Smooth muscle cell (in vitro differentiated cells): ENCODE measurements around the gene KIF25. TPM values are rescaled to one million over a fixed set of nuclear protein-coding genes. Genes with fewer than 3 reads are reported as not detected.

Source experiments
- DNase-seq: peaks from one replicate; lab custom pipeline; 2025; ENCODE audit not compliant: unreplicated experiment; lab: John Stamatoyannopoulos, UW
- H2AFZ ChIP-seq: fragments of 200-600 bp; sonication (generic); 2 replicates; pipeline ENCODE4 v1.6.0; 2016; ENCODE audit warnings: antibody characterized with exemption, low read depth, mild to moderate bottlenecking
- H3F3A ChIP-seq: fragments of 200-600 bp; sonication (generic); 2 replicates; pipeline ENCODE4 v1.6.0; 2017; ENCODE audit warnings: antibody characterized with exemption, low read depth
- H3K27ac ChIP-seq: fragments of 200-600 bp; sonication (generic); 2 replicates; pipeline ENCODE4 v1.5.1; 2016; ENCODE audit warnings: low read depth, mild to moderate bottlenecking
- H3K27me3 ChIP-seq: fragments of 200-600 bp; sonication (generic); 2 replicates; pipeline ENCODE4 v1.6.1; 2016; ENCODE audit warnings: low read depth, mild to moderate bottlenecking
- H3K36me3 ChIP-seq: fragments of 200-600 bp; sonication (generic); 2 replicates; pipeline ENCODE4 v1.5.1; 2016; ENCODE audit warnings: low read depth
- H3K4me1 ChIP-seq: fragments of 200-600 bp; sonication (generic); 2 replicates; pipeline ENCODE4 v1.5.1; 2016; ENCODE audit warnings: low read depth
- H3K4me2 ChIP-seq: fragments of 200-600 bp; sonication (generic); 2 replicates; pipeline ENCODE4 v1.6.0; 2016; ENCODE audit warnings: mild to moderate bottlenecking
- H3K4me3 ChIP-seq: fragments of 200-600 bp; sonication (generic); 2 replicates; pipeline ENCODE4 v1.5.1; 2016; ENCODE audit warnings: mild to moderate bottlenecking
- H3K79me2 ChIP-seq: fragments of 200-600 bp; sonication (generic); 2 replicates; pipeline ENCODE4 v1.6.0; 2016; ENCODE audit warnings: low read depth, mild to moderate bottlenecking
- H3K9ac ChIP-seq: fragments of 200-600 bp; sonication (generic); 2 replicates; pipeline ENCODE4 v1.6.0; 2016; ENCODE audit warnings: low read depth
- H3K9me3 ChIP-seq: fragments of 200-600 bp; sonication (generic); replicated peaks from 2 replicates; pipeline ENCODE4 v1.5.1; 2016; ENCODE audit warnings: low read depth
- H4K20me1 ChIP-seq: fragments of 200-600 bp; sonication (generic); 2 replicates; pipeline ENCODE4 v1.6.0; 2016; ENCODE audit warnings: low read depth
- WGBS: methylation state at CpG from one replicate; pipeline ENCODE4 v1.1.7; 2016; ENCODE audit warnings: low lambda C conversion rate; 5-methylcytosine and 5-hydroxymethylcytosine counted together
- polyA plus RNA-seq: library from polyadenylated mRNA; unstranded; fragments of >200 nt; fragmentation: Nextera tagmentation; extraction: Ambion mirVana; gene quantifications from 2 replicates; pipeline ENCODE4 v1.2.1, GENCODE V29; 2016
- total RNA-seq: library from RNA; depleted of rRNA; stranded (reverse); fragments of >200 nt; gene quantifications from 2 replicates; pipeline ENCODE4 v1.2.3, GENCODE V29; 2014
- TF ChIP-seq, protein P1 (sequence below): fragments of 200-600 bp; sonication (generic); IDR thresholded peaks from 2 replicates; pipeline ENCODE4 v1.5.1; 2017; ENCODE audit warnings: borderline replicate concordance, mild to moderate bottlenecking, antibody characterized with exemption; ENCODE audit not compliant: insufficient read depth, poor library complexity, severe bottlenecking

KIF25 gene
- total and polyA plus RNA-seq, 2 experiments from 2014 or later, result 0.22 to 1.5 TPM

- Histone ChIP-seq H3K4me3 (no peak overlapping the region), H3K27ac (no peak overlapping the region), H3F3A (peaks cover 14% of the 10 kb centered on the region), H3K9ac (no peak overlapping the region), H3K27me3 (no peaks in the 10 kb centered on the region), H2AFZ (no peak overlapping the region), H3K9me3 (peaks cover 13% of the 10 kb centered on the region), H3K79me2 (no peaks in the 10 kb centered on the region), H3K4me2 (no peak overlapping the region), H4K20me1 (no peaks in the 10 kb centered on the region), H3K36me3 (no peaks in the 10 kb centered on the region), H3K4me1 (peaks cover 11% of the 10 kb centered on the region)
- 94% methylated on average over 15 of the region's 15 CpGs for WGBS
- no peak for DNase-seq
- TF ChIP-seq, protein P1, sequence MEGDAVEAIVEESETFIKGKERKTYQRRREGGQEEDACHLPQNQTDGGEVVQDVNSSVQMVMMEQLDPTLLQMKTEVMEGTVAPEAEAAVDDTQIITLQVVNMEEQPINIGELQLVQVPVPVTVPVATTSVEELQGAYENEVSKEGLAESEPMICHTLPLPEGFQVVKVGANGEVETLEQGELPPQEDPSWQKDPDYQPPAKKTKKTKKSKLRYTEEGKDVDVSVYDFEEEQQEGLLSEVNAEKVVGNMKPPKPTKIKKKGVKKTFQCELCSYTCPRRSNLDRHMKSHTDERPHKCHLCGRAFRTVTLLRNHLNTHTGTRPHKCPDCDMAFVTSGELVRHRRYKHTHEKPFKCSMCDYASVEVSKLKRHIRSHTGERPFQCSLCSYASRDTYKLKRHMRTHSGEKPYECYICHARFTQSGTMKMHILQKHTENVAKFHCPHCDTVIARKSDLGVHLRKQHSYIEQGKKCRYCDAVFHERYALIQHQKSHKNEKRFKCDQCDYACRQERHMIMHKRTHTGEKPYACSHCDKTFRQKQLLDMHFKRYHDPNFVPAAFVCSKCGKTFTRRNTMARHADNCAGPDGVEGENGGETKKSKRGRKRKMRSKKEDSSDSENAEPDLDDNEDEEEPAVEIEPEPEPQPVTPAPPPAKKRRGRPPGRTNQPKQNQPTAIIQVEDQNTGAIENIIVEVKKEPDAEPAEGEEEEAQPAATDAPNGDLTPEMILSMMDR, result no peak
Measured at GRCh38 chr6:168040856-168041496, 43.5 kb downstream of the KIF25 start.

GRCh38 chr6:168041928-168042327 lies 44.5 kb downstream of the KIF25 start:
- 95% methylated on average over 15 of the region's 15 CpGs for WGBS
- Histone ChIP-seq H2AFZ (no peak overlapping the region), H4K20me1 (no peaks in the 10 kb centered on the region), H3K9me3 (peaks cover 13% of the 10 kb centered on the region), H3F3A (peaks cover 5% of the 10 kb centered on the region), H3K36me3 (no peaks in the 10 kb centered on the region), H3K4me2 (no peak overlapping the region), H3K27ac (no peak overlapping the region), H3K4me3 (no peak overlapping the region), H3K27me3 (no peaks in the 10 kb centered on the region), H3K9ac (no peak overlapping the region), H3K4me1 (peaks cover 4% of the 10 kb centered on the region), H3K79me2 (no peaks in the 10 kb centered on the region)
- no peak for DNase-seq
- TF ChIP-seq, protein P1, result no peak

GRCh38 chr6:168042426-168043192 lies 45.1 kb downstream of the KIF25 start:
- peaks cover 13% of the 10 kb centered on the region for H3K9me3 ChIP-seq

More at GRCh38 chr6:168042426-168043192, 45.1 kb downstream of the KIF25 start:
- 97% methylated on average over 28 of the region's 29 CpGs for WGBS
- no peaks in the 10 kb centered on the region for H3K79me2 ChIP-seq
- H3F3A ChIP-seq, result no peaks in the 10 kb centered on the region
- H4K20me1 ChIP-seq, result no peaks in the 10 kb centered on the region
- H3K27ac ChIP-seq, result no peak overlapping the region
- no peak for DNase-seq
- no peak overlapping the region for H3K4me3 ChIP-seq
- no peaks in the 10 kb centered on the region for H3K27me3 ChIP-seq
- no peak overlapping the region for H2AFZ ChIP-seq
- no peak overlapping the region for H3K4me2 ChIP-seq
- H3K36me3 ChIP-seq, result no peaks in the 10 kb centered on the region
- H3K9ac ChIP-seq, result no peak overlapping the region
- no peaks in the 10 kb centered on the region for H3K4me1 ChIP-seq
- TF ChIP-seq, protein P1, result no peak
